Upper lobe of left lung (tissue), 6 donors: ENCODE data around the gene LIME1. TPM values are rescaled to one million over a fixed set of nuclear protein-coding genes. Genes with fewer than 3 reads are reported as not detected.

Source experiments
- ATAC-seq, 2 donors: fragments of 200-7000 bp; cut with Tn5 transposase; one replicate each; pipeline ENCODE4 v1.9.1; 2022; ENCODE audit warnings: mild to moderate bottlenecking in 2 of 2, moderate library complexity in 2 of 2; ENCODE audit not compliant: low FRiP score in 2 of 2
- DNase-seq, 2 donors: peaks; one replicate each; pipeline ENCODE4 v3.0.0-alpha.2; 2019 to 2020
- H3K27ac ChIP-seq, 4 donors: fragments of 200-600 bp; sonication (generic); one replicate each; pipeline ENCODE4 v1.5.1; 2016 to 2019
- H3K27me3 ChIP-seq, 4 donors: fragments of 200-600 bp; sonication (generic); one replicate each; pipeline ENCODE4 v1.5.1; 2017 to 2019
- H3K36me3 ChIP-seq, 4 donors: fragments of 200-600 bp; sonication (generic); one replicate each; pipeline ENCODE4 v1.5.1; 2016 to 2019
- H3K4me1 ChIP-seq, 4 donors: fragments of 200-600 bp; sonication (generic); one replicate each; pipeline ENCODE4 v1.5.1; 2018 to 2019
- H3K4me3 ChIP-seq, 4 donors: fragments of 200-600 bp; sonication (generic); one replicate each; pipeline ENCODE4 v1.5.1; 2017 to 2019; ENCODE audit warnings: mild to moderate bottlenecking in 2 of 4, moderate library complexity in 1 of 4
- H3K9me3 ChIP-seq, 4 donors: fragments of 200-600 bp; sonication (generic); one replicate each; pipeline ENCODE4 v1.5.1; 2018 to 2019
- EP300 ChIP-seq, 4 donors: sonication (generic); formaldehyde crosslinking; IDR thresholded peaks; one replicate each; pipeline ENCODE4 v1.5.1; 2017; ENCODE audit warnings: antibody characterized with exemption in 4 of 4, control low read depth in 2 of 4
- POLR2A ChIP-seq, 4 donors: fragments of 450-650 bp; IDR thresholded peaks; one replicate each; pipeline ENCODE4 v1.5.1; 2016 to 2017; ENCODE audit warnings: antibody characterized with exemption in 4 of 4, mild to moderate bottlenecking in 2 of 4
- POLR2AphosphoS5 ChIP-seq, 2 donors: sonication (generic); formaldehyde crosslinking; IDR thresholded peaks; one replicate each; pipeline ENCODE4 v1.5.1; 2017; ENCODE audit warnings: antibody characterized with exemption in 2 of 2
- WGBS, 2 donors: methylation state at CpG; one replicate each; pipeline ENCODE4 v1.1.5; 2017 to 2018; 5-methylcytosine and 5-hydroxymethylcytosine counted together
- total RNA-seq, 6 donors: library from RNA; depleted of rRNA in 4 of 6; stranded (reverse); fragments of >200 nt in 4 of 6; gene quantifications; one replicate each; pipeline versions ENCODE4 v1.1.0 to v1.2.1, GENCODE V29; 2016 to 2021
- TF ChIP-seq, protein P1 (sequence below), 6 experiments: fragments of 450-650 bp in 4 of 6; fragments of 200-600 bp in 2 of 6; sonication (generic) in 2 of 6; IDR thresholded peaks; one replicate each; pipeline ENCODE4 v1.5.1; 2016 to 2019; ENCODE audit warnings: antibody characterized with exemption in 6 of 6
- donor health status: DM: no; HTN: no; CAD: no; lungs with moderate emphysema.
- donor health status: DM: no; HTN: yes; CAD: no; lungs with severe emphysema.

LIME1 gene
- total RNA-seq, 6 donors from 2014 or later = 12.4 to 51.3 (median 15.3) TPM

DNA sequence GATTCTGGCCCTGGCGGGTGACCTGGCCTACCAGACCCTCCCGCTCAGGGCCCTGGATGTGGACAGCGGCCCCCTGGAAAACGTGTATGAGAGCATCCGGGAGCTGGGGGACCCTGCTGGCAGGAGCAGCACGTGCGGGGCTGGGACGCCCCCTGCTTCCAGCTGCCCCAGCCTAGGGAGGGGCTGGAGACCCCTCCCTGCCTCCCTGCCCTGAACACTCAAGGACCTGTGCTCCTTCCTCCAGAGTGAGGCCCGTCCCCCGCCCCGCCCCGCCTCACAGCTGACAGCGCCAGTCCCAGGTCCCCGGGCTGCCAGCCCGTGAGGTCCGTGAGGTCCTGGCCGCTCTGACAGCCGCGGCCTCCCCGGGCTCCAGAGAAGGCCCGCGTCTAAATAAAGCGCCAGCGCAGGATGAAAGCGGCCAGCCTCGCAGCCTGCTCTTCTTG, 2.2 kb downstream of the LIME1 start:
- Histone ChIP-seq H3K27ac (peak overlapping the region; percentile 64 to 87 (median 85)), H3K4me1 (peaks cover 38 to 57% (median 42%) of the 10 kb centered on the region in 4 donors), H3K27me3 (no peaks in the 10 kb centered on the region), H3K36me3 (peaks cover 7 to 50% (median 45%) of the 10 kb centered on the region in 4 donors), H3K4me3 (peak overlapping the region; percentile 11 to 70 (median 56)), H3K9me3 (no peaks in the 10 kb centered on the region)
- ATAC-seq (peak; percentile 34 to 38), DNase-seq (peak; percentile 75 to 94)
- WGBS, 2 donors = 20 to 28% methylated on average over 2 to 17 of the region's 26 CpGs
- no peak for TF ChIP-seq POLR2A (IDR thresholded peaks at IDR 0.05)
- TF ChIP-seq, protein P1, sequence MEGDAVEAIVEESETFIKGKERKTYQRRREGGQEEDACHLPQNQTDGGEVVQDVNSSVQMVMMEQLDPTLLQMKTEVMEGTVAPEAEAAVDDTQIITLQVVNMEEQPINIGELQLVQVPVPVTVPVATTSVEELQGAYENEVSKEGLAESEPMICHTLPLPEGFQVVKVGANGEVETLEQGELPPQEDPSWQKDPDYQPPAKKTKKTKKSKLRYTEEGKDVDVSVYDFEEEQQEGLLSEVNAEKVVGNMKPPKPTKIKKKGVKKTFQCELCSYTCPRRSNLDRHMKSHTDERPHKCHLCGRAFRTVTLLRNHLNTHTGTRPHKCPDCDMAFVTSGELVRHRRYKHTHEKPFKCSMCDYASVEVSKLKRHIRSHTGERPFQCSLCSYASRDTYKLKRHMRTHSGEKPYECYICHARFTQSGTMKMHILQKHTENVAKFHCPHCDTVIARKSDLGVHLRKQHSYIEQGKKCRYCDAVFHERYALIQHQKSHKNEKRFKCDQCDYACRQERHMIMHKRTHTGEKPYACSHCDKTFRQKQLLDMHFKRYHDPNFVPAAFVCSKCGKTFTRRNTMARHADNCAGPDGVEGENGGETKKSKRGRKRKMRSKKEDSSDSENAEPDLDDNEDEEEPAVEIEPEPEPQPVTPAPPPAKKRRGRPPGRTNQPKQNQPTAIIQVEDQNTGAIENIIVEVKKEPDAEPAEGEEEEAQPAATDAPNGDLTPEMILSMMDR (IDR thresholded peaks at IDR 0.05) = no peak
- TF ChIP-seq POLR2AphosphoS5 (IDR thresholded peaks at IDR 0.05) = no peak
- no peak for TF ChIP-seq EP300 (IDR thresholded peaks at IDR 0.05)

DNA sequence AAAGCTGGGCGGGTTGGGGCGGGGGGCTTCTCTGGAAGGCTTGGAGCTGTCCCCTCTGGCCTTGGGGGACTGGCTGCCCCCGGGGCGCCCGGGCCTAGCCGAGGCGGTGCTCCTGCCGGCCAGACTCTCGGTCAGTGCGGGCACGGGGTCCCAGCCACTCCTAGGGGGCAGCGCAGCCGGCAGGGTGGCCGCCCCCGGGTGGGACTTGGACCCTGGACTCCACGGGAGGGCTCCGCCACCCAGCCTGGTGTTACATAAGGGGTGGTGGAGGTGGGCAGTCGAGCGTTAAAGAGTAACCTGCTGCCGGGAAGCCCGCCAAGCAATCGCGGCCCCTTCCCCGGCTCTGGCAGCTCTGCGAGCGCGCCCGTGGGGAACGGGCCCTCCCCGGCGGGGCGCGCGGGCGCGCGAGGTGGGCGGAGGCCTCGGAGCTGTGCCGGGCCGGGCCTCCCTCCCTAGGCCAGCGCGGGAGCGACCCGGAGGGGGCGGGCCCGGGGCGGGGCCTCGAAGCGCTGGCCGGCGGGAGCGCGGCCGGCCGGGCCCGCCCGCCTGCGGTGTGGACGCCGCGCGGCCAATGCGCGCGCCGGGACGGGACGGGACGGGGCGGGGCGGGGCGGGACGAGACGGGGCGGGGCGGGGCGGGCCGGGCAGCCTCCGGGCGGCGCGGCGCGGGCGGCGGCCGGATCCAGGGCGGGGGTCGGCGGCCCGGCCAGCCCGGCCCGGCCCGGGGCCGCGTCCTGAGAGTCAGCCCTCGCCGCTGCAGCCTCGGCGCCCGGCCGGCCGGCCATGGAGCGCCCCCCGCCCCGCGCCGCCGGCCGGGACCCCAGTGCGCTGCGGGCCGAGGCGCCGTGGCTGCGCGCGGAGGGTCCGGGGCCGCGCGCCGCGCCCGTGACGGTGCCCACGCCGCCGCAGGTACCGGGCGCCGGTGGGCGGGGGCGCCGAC, 2.9 kb downstream of the LIME1 start, which contains the start of gene SLC2A4RG:
Gene SLC2A4RG, plus strand, starts transcription at position 647 of the 940 bp plus-strand sequence. Its CDS starts 137 bp downstream, at position 784.
- peak; percentile 56 to 85 for ATAC-seq
- Histone ChIP-seq H3K27ac (peak within 1 kb of the TSS; percentile 84 to 90 (median 86)), H3K4me1 (peaks cover 38 to 57% (median 42%) of the 10 kb centered on the region in 4 donors), H3K9me3 (no peaks in the 10 kb centered on the region), H3K27me3 (no peaks in the 10 kb centered on the region), H3K4me3 (peak within 1 kb of the TSS; percentile 70 to 87 (median 83)), H3K36me3 (peaks cover 7 to 50% (median 39%) of the 10 kb centered on the region in 4 donors)
- WGBS, 2 donors = 1% methylated on average over 61 of the region's 136 CpGs; no CpG with 5 or more reads in 1 of the 2 donors
- TF ChIP-seq POLR2A (IDR thresholded peaks at IDR 0.05) (peak in 1 of 4 donors; percentile 26), POLR2AphosphoS5 (IDR thresholded peaks at IDR 0.05) (no peak), EP300 (IDR thresholded peaks at IDR 0.05) (no peak)
- TF ChIP-seq, protein P1 (IDR thresholded peaks at IDR 0.05) = peak in 1 of 6 experiments; percentile 13
- DNase-seq = peak; percentile 83 to 97

DNA sequence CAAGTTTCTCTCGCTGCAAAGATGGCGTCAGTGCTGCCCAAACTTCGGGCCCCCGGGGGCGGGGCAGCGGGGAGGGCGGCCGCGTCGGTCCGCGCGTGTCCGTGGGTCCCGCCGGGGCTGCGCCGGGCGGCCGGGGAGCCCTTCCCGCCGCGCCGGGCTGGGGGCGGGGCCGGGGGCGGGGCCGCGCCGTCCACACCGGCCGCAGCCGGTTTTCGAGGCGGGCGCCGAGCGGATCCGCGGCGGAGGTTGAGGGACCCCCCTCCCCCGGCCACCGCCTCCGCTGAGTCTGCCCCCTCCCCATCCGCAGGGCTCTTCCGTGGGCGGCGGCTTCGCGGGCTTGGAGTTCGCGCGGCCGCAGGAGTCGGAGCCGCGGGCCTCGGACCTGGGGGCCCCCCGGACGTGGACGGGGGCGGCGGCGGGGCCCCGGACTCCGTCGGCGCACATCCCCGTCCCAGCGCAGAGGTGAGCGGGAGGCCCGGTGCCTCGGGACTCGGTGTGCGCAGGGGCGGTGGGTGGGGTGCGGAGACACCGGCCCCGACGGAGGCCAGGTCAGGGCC, 3.7 kb downstream of the LIME1 start:
- TF ChIP-seq POLR2AphosphoS5 (IDR thresholded peaks at IDR 0.05) (no peak), POLR2A (IDR thresholded peaks at IDR 0.05) (no peak), EP300 (IDR thresholded peaks at IDR 0.05) (no peak)
- TF ChIP-seq, protein P1 (IDR thresholded peaks at IDR 0.05) = no peak
- DNase-seq (peak; percentile 44 to 94), ATAC-seq (peak in 1 of 2 donors; percentile 44)
- Histone ChIP-seq H3K4me3 (peak overlapping the region; percentile 66 to 87 (median 83)), H3K27ac (peak overlapping the region; percentile 84 to 90 (median 84)), H3K4me1 (peaks cover 38 to 57% (median 42%) of the 10 kb centered on the region in 4 donors), H3K9me3 (no peaks in the 10 kb centered on the region), H3K36me3 (peaks cover 7 to 47% (median 35%) of the 10 kb centered on the region in 4 donors), H3K27me3 (no peaks in the 10 kb centered on the region)
- WGBS, 2 donors = 0% methylated on average over 8 of the region's 80 CpGs; no CpG with 5 or more reads in 1 of the 2 donors

DNA sequence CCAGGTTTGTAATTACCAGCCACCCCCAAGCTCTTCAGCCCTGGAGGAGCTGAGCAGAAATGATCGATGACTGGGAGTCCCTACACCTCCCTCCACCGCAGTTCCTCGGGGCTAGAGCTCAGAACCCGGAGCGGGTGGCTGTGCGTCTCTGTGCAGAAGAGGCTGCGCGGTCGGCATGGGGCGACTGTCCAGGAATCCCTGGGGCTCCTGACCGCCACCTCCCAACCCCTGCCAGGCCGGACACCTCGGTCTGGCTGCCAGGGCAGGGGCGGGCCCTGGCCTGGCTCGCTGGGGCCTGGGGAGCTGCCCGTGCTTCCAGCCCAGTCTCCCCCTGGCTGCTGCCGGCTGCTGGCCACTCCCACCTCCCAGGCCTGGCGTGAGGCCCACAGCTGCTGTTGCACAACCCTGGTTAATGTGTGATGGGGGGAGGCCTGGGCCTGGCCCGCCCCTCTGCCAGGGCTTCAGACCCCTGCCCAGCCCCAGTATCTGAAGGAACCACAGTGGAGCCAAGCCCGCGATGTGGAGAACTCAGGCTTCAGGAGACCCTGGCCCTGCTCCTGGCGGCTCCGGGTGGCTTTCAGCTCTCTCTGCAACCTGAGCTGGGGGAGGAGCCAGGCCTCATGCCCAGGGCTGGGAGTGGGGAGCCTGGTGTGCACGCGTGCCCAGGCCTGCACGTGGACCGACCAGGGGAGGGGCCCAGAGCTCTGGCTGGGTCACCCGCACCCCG, 4.3 kb downstream of the LIME1 start:
- WGBS, 2 donors = 2 to 15% methylated on average over 10 to 22 of the region's 29 CpGs

More for the DNA sequence above, 4.3 kb downstream of the LIME1 start:
- Histone ChIP-seq H3K27me3 (no peaks in the 10 kb centered on the region), H3K4me3 (peak overlapping the region; percentile 66 to 87 (median 83)), H3K27ac (peak overlapping the region; percentile 84 to 90 (median 84)), H3K4me1 (peaks cover 38 to 53% (median 42%) of the 10 kb centered on the region in 4 donors), H3K36me3 (peaks cover 7 to 47% (median 30%) of the 10 kb centered on the region in 4 donors), H3K9me3 (no peaks in the 10 kb centered on the region)
- DNase-seq (peak; percentile 94 to 98), ATAC-seq (peak; percentile 82 to 88)
- TF ChIP-seq POLR2A (IDR thresholded peaks at IDR 0.05) (peak in 2 of 4 donors; percentile 45 to 59), EP300 (IDR thresholded peaks at IDR 0.05) (no peak), POLR2AphosphoS5 (IDR thresholded peaks at IDR 0.05) (peak; percentile 41 to 72)
- TF ChIP-seq, protein P1 (IDR thresholded peaks at IDR 0.05) = peak in 4 of 6 experiments; percentile 25 to 50 (median 32)
